Esophagus muscularis mucosa (tissue), 3 donors: Measurements from ENCODE around the gene ACSM2A.

Experiments used
- POLR2A ChIP-seq: fragments of 450-650 bp; IDR thresholded peaks from one replicate; pipeline ENCODE4 v1.6.1; 2017; ENCODE audit warnings: antibody characterized with exemption, moderate library complexity, mild to moderate bottlenecking, low read depth
- TF ChIP-seq, protein P1 (sequence below), 3 experiments: fragments of 200-600 bp in 2 of 3; fragments of 450-650 bp in 1 of 3; sonication (generic) in 2 of 3; IDR thresholded peaks; one replicate each; pipeline ENCODE4 v1.5.1; 2017 to 2019; ENCODE audit warnings: antibody characterized with exemption in 3 of 3, mild to moderate bottlenecking in 2 of 3, moderate library complexity in 1 of 3

DNA sequence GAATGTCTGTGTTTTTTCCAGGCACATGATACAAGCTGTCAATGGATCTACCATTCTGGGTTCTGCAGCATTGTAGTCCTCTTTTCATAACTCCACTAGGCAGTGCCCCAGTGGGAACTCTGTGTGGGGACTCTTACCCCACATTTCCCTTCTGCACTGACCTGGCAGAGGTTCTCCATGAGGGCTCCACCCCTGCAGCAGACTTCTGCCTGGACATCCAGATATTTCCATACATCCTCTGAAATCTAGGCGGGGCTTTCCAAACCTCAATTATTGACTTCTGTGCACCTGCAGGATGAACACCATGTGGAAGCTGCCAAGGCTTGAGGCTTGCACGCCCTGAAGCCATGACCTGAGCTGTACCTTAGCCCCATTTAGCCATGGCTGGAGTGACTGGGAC lies 56.0 kb downstream of the ACSM2A start:
- TF ChIP-seq, protein P1, sequence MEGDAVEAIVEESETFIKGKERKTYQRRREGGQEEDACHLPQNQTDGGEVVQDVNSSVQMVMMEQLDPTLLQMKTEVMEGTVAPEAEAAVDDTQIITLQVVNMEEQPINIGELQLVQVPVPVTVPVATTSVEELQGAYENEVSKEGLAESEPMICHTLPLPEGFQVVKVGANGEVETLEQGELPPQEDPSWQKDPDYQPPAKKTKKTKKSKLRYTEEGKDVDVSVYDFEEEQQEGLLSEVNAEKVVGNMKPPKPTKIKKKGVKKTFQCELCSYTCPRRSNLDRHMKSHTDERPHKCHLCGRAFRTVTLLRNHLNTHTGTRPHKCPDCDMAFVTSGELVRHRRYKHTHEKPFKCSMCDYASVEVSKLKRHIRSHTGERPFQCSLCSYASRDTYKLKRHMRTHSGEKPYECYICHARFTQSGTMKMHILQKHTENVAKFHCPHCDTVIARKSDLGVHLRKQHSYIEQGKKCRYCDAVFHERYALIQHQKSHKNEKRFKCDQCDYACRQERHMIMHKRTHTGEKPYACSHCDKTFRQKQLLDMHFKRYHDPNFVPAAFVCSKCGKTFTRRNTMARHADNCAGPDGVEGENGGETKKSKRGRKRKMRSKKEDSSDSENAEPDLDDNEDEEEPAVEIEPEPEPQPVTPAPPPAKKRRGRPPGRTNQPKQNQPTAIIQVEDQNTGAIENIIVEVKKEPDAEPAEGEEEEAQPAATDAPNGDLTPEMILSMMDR (IDR thresholded peaks at IDR 0.05) = no peak
- TF ChIP-seq POLR2A = no peak
